HUES6 (cell line): Measurements from ENCODE around the gene CHRND.

Source experiments
- H3K27ac ChIP-seq: 2 replicates; pipeline ENCODE4 v1.7.0; 2013; ENCODE audit warnings: low read depth, mild to moderate bottlenecking, low read length, inconsistent platforms
- H3K27me3 ChIP-seq: 2 replicates; pipeline ENCODE4 v1.6.1; 2013; ENCODE audit warnings: low read length; ENCODE audit not compliant: control insufficient read depth, insufficient read depth
- H3K36me3 ChIP-seq: 2 replicates; pipeline ENCODE4 v1.6.1; 2013; ENCODE audit warnings: low read length; ENCODE audit not compliant: control insufficient read depth, insufficient read depth
- H3K4me1 ChIP-seq: 2 replicates; pipeline ENCODE4 v1.6.1; 2013; ENCODE audit warnings: low read length; ENCODE audit not compliant: control insufficient read depth, insufficient read depth
- H3K4me3 ChIP-seq: 2 replicates; pipeline ENCODE4 v1.5.1; 2013; ENCODE audit warnings: low read depth, low read length
- H3K9ac ChIP-seq: one replicate; pipeline ENCODE4 v1.6.1; 2013; ENCODE audit warnings: mild to moderate bottlenecking, low read length
- H3K9me3 ChIP-seq: 2 replicates; pipeline ENCODE4 v1.6.1; 2013; ENCODE audit warnings: low read depth, low read length; ENCODE audit not compliant: control insufficient read depth, insufficient read depth

Gene CHRND

DNA sequence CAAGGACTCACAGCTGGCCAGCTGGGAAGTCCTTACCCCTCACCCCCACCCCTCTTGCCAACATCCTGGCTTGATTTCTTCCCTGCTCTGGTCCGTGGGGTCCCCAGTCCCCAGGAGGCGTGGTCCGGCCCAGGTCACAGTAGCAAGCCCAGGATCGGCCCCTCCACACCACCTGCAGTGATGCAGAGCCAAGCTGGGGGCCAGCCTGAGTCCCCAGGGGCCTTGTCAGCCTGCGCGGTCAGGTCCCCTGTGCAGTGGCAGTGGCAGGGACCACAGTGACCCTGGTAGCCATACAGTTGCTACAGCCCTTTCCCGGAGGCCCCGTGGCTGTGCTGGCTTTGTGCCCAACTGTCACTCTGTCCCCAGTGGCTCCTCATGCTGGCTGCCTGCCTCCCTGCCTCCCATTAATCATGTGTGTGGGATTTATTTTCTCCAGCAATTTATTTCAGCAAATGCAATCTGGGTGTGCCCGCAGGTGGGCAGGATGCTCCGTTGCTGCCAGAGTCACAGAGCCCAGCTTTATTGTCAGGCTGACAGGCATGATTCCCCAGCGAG, 14.5 kb upstream of the CHRND start:
- peaks cover 29% of the 10 kb centered on the region for H3K27me3 ChIP-seq
- no peaks in the 10 kb centered on the region for H3K9me3 ChIP-seq
- no peaks in the 10 kb centered on the region for H3K36me3 ChIP-seq
- no peak overlapping the region for H3K9ac ChIP-seq
- H3K4me1 ChIP-seq, result no peaks in the 10 kb centered on the region; the same call in 1 of the 2 replicates
- no peak overlapping the region for H3K27ac ChIP-seq
- no peak overlapping the region for H3K4me3 ChIP-seq

DNA sequence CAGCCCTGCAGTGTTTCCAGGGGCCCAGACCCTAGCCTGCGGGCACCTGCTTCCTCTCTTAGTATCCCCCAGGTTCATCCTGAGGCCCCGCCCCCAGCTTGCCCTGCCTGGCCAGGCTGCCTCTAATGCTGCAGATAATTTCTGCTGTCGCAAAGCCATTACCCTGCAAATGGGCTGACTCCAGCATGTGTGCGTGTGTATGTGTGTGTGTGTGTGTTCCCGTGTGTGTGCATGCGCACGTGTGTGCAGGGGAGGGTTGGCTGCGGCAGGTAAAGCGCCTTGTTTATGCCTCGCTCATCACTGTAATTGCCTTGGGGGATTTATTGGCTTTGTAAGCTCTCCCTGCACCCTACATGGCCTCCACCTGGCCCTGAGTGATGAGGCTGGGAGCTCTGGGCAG, 13.4 kb upstream of the CHRND start:
- Histone ChIP-seq H3K9me3 (no peaks in the 10 kb centered on the region), H3K4me1 (no peaks in the 10 kb centered on the region; the same call in 1 of the 2 replicates), H3K9ac (no peak overlapping the region), H3K4me3 (no peak overlapping the region), H3K27ac (no peak overlapping the region), H3K27me3 (peaks cover 26% of the 10 kb centered on the region; the same call in 1 of the 2 replicates), H3K36me3 (no peaks in the 10 kb centered on the region)

DNA sequence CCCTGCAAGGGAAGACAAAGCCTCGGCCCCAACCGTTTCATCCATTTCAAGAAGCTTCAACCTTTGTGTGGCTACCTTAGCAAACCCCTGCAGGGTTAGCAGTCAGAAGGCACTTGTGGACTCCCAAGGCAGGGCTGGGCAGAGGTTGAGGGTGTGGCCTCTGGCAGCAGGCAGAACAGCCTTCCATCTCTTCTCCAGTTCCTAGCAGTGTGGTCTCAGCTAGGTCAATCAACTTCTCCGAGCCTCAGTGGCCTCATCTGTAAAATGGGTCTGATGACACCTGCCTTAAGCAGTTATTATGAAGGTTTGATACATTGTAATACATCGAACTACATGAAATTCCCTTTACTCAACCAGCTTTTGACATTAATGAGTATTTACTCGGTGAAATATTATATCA, 12.6 kb upstream of the CHRND start:
- H3K27ac ChIP-seq, result no peak overlapping the region
- no peaks in the 10 kb centered on the region; the same call in 1 of the 2 replicates for H3K4me1 ChIP-seq
- H3K27me3 ChIP-seq, result peaks cover 28% of the 10 kb centered on the region; the same call in 1 of the 2 replicates
- no peaks in the 10 kb centered on the region for H3K36me3 ChIP-seq
- no peak overlapping the region for H3K4me3 ChIP-seq
- H3K9me3 ChIP-seq, result no peaks in the 10 kb centered on the region
- no peak overlapping the region for H3K9ac ChIP-seq

DNA sequence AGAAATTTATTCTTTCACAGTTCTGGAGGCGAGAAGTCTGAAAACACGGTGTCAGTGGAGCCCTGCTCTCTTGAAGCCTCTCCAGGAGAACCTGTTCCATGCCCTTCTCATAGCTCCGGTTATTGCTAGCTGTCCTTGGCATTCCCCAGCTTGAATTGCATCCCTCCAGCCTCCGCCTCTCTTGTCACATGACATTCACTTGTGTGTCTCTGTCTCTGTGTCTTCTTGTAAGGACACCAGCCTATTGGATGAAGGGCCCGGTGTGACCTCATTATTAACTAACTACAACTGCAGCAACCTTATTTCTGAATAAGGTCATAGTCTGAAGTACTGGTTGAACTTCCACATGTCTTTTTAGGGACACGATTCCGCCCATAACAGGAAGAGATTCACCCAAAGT, 10.3 kb upstream of the CHRND start:
- no peaks in the 10 kb centered on the region for H3K9me3 ChIP-seq
- no peak overlapping the region for H3K27ac ChIP-seq
- H3K27me3 ChIP-seq, result peaks cover 48% of the 10 kb centered on the region
- H3K9ac ChIP-seq, result no peak overlapping the region
- H3K4me3 ChIP-seq, result no peak overlapping the region
- H3K36me3 ChIP-seq, result no peaks in the 10 kb centered on the region
- H3K4me1 ChIP-seq, result peaks cover 9% of the 10 kb centered on the region; the same call in 1 of the 2 replicates

DNA sequence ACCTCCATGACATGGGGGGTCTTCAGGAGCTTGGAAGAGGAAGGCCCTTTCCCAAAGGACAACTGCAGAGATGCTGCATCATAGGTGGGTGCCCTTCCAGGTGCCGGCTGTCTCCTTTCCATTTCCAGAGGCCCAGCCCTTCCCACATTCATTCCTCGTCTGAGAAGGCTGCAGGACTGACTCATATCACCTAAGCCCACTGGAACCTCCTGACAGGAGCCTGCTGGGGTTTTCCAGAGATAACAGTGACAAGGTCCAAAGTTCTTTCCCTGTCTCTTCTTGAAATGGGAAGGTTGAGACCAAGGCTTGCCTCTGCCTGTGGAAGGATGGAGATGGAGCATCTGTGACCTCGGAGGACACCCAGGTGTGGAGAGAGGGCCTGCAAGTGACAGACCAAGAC, 9.4 kb upstream of the CHRND start:
- no peaks in the 10 kb centered on the region for H3K36me3 ChIP-seq
- H3K9ac ChIP-seq, result no peak overlapping the region
- no peak overlapping the region for H3K4me3 ChIP-seq
- H3K9me3 ChIP-seq, result no peaks in the 10 kb centered on the region
- H3K27me3 ChIP-seq, result peaks cover 57% of the 10 kb centered on the region
- no peak overlapping the region for H3K27ac ChIP-seq
- peaks cover 9% of the 10 kb centered on the region; the same call in 1 of the 2 replicates for H3K4me1 ChIP-seq

GRCh38 chr2:232518844-232519243, 7.1 kb upstream of the CHRND start:
- Histone ChIP-seq H3K9ac (no peak overlapping the region), H3K9me3 (no peaks in the 10 kb centered on the region), H3K4me3 (no peak overlapping the region), H3K27me3 (peaks cover 76% of the 10 kb centered on the region), H3K27ac (no peak overlapping the region), H3K36me3 (no peaks in the 10 kb centered on the region), H3K4me1 (peaks cover 13% of the 10 kb centered on the region)

DNA sequence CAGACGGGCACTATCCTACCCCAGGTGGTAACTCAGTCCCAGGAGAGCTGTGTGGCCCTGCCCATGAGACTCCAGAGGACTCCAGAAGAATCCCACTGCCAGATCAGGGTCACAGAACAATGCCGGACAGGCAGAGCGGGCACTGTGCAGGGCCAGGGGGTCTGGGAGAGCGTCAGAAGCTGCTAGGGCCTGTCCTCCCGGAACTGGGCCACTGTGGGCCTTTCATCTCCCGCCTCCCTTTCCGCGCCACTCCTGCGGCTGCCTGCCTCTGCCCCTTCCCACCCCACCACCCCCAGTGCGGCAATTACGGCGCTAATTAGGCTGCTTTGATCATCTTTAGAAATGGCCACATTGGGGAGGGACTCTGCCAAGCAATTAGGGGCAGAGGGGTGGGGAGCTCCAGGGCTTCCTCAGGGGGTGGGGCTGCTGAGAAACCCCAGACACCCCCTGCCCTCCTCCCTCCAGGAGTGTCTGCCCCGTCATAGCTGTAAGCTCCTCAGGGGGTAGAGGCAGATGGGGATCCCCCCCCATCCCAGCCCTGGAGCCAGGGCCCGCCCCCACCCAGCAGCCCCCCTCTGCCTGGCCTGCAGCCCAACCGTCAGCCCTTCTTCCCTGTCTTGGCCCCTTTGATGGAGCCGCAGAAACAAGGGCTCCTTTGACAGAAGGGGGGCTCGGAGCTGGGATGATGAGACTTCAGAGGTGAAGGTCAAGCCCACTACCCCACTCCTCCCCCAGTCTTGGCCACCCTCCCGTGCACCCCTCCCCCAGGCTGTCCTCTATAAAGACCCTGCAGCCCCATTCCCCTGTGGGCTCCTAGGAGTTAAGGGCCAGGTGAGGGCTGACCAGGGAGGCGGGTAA, 6.2 kb upstream of the CHRND start, which contains the start of gene PRSS56:
TSS of gene PRSS56 (plus strand) at position 808 of the 858 bp plus-strand sequence. CDS start 211 bp downstream, outside the sequence.
- Histone ChIP-seq H3K27me3 (peaks cover 86% of the 10 kb centered on the region), H3K36me3 (no peaks in the 10 kb centered on the region), H3K9me3 (no peaks in the 10 kb centered on the region), H3K4me3 (no peak within 1 kb of the TSS), H3K27ac (no peak within 1 kb of the TSS), H3K9ac (no peak within 1 kb of the TSS), H3K4me1 (peaks cover 16% of the 10 kb centered on the region)

GRCh38 chr2:232520489-232520888, 5.5 kb upstream of the CHRND start:
- Histone ChIP-seq H3K27ac (no peak overlapping the region), H3K4me3 (no peak overlapping the region), H3K36me3 (no peaks in the 10 kb centered on the region), H3K9me3 (no peaks in the 10 kb centered on the region), H3K27me3 (peaks cover 86% of the 10 kb centered on the region), H3K4me1 (peaks cover 16% of the 10 kb centered on the region), H3K9ac (no peak overlapping the region)

DNA sequence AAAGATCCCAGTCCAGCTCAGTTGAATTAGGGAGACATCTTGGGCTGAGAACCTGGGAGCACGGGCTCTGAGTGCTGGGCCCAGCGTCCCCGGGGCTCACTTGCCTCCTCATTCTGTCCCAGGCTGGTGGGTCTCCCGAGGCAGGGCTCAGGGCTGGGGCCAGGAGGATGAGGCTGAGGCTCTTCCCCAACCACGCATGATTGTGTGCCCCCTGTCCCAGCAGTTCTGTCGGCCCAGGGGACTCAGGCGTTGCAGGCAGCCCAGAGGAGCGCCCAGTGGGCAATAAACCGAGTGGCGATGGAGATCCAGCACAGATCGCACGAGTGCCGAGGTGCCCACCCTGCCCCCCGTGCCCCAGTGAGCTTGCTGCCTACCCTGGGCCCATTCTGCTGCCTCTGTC, 4.9 kb upstream of the CHRND start:
- H3K4me1 ChIP-seq, result peaks cover 16% of the 10 kb centered on the region
- H3K36me3 ChIP-seq, result no peaks in the 10 kb centered on the region
- H3K4me3 ChIP-seq, result no peak overlapping the region
- no peaks in the 10 kb centered on the region for H3K9me3 ChIP-seq
- peaks cover 80% of the 10 kb centered on the region for H3K27me3 ChIP-seq
- H3K9ac ChIP-seq, result no peak overlapping the region
- H3K27ac ChIP-seq, result no peak overlapping the region

- Histone ChIP-seq H3K27ac (no peak overlapping the region), H3K9ac (no peak overlapping the region), H3K9me3 (no peaks in the 10 kb centered on the region), H3K4me3 (peak overlapping the region; percentile 40; the same call in 1 of the 2 replicates), H3K4me1 (peaks cover 16% of the 10 kb centered on the region), H3K36me3 (no peaks in the 10 kb centered on the region), H3K27me3 (peaks cover 72% of the 10 kb centered on the region)
Measured at GRCh38 chr2:232521959-232522622, 3.9 kb upstream of the CHRND start.
